ENCODE data around the gene TUFT1. TPM values are rescaled to one million over a fixed set of nuclear protein-coding genes. Genes with fewer than 3 reads are reported as not detected.

The TUFT1 gene
- total and polyA plus RNA-seq, 2 of the 8 experiments (the other 6 are each of a cell fraction or from before 2014, with no cell fraction given) = 7.3 to 10.4 TPM

DNA sequence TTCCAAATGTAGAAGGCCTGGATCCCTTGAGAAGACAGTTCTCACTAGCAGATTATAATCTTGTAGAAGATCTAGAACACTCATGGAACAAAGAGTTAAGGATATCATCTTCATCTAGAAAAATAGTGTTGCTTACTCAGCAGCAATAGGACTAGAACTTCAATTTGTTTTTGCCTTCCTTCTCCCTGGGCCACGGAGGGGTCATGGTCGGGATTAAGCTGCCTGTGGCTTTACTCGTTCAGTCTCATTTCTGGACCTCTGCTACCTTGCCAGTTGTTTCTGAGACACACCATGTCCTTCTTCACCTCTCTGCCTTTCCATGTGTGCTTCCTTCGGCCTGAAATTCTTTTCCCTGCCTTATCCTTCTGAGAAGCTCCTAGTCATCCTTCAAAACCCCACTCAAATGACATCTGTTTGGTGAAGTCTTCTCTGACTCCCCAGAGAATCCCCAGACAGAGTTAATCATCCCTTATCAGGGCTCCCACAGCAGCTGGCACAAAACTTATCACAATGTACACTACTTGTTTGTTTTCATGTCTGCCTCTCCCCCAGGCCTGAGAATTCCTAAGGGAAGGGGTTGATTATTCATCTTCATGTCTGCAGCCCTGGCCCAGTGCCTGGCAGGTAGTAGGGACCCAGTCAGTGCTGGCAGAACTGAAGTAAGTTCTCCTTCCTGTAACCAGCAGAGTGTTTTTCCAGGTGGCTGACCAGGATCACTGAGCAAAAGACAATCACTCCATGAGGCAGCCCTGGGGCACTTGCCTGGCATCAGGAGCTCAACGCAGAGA is 56.3 kb downstream of the TUFT1 start:
- Histone ChIP-seq H3K79me2 (ENCODE audit: control insufficient read depth in 1 of 2, insufficient read depth in 2 of 2, low read length in 2 of 2) (no peaks in the 10 kb centered on the region), H3K4me3 (ENCODE audit: extremely low read depth in 1 of 4, insufficient read depth in 2 of 4, low read depth in 3 of 4, low read length in 4 of 4) (no peak overlapping the region), H3K27me3 (replicated peaks in 1 of 4; ENCODE audit: control insufficient read depth in 3 of 4, extremely low read depth in 1 of 4, insufficient read depth in 3 of 4, low read length in 3 of 4) (no peaks in the 10 kb centered on the region; a peak in 1 of 7 replicates), H2BK20ac (ENCODE audit: low read length) (no peak overlapping the region), H2BK15ac (ENCODE audit: low read length) (peak overlapping the region; percentile 29; the same call in 1 of the 2 replicates), H3K36me3 (ENCODE audit: control insufficient read depth in 2 of 4, insufficient read depth in 4 of 4, low read length in 3 of 4) (no peaks in the 10 kb centered on the region), H3K23me2 (ENCODE audit: low read depth, low read length) (peaks cover 3% of the 10 kb centered on the region; the same call in 1 of the 2 replicates), H4K8ac (ENCODE audit: extremely low read depth, insufficient read depth, low read length) (no peak overlapping the region), H3K23ac (ENCODE audit: insufficient read length) (no peak overlapping the region), H3K4me1 (replicated peaks in 1 of 4; ENCODE audit: control insufficient read depth in 3 of 4, insufficient read depth in 4 of 4, low read length in 3 of 4) (peaks cover 0 to 2% (median 0%) of the 10 kb centered on the region in 4 experiments; a peak in 1 of 7 replicates), H4K20me1 (replicated peaks in 1 of 2; ENCODE audit: control insufficient read depth in 1 of 2, insufficient read depth in 2 of 2, low read length in 2 of 2) (no peaks in the 10 kb centered on the region), H2BK5ac (ENCODE audit: low read depth, low read length) (no peak overlapping the region), H4K91ac (replicated peaks; ENCODE audit: insufficient read length, low read length) (no peak overlapping the region), H3K27ac (ENCODE audit: low read depth, low read length) (no peak overlapping the region), H2AK5ac (ENCODE audit: low read depth, low read length) (no peak overlapping the region), H4K5ac (ENCODE audit: insufficient read length, low read depth, low read length) (no peak overlapping the region), H3K4ac (replicated peaks; ENCODE audit: insufficient read length, low read depth, low read length) (no peak overlapping the region), H3K56ac (replicated peaks; ENCODE audit: insufficient read length, low read depth, low read length) (no peak overlapping the region), H2BK12ac (ENCODE audit: low read depth, low read length) (no peak overlapping the region), H3K79me1 (ENCODE audit: low read depth, low read length) (no peaks in the 10 kb centered on the region), H3K9ac (replicated peaks in 1 of 4; ENCODE audit: extremely low read depth in 1 of 4, low read depth in 3 of 4, low read length in 3 of 4) (no peak overlapping the region), H2AFZ (ENCODE audit: low read length) (no peak overlapping the region), H2BK120ac (replicated peaks; ENCODE audit: low read depth, low read length) (no peak overlapping the region), H3K4me2 (ENCODE audit: insufficient read depth in 1 of 2, low read depth in 2 of 2, low read length in 2 of 2) (no peak overlapping the region), H3K14ac (ENCODE audit: insufficient read length) (no peak overlapping the region), H3K18ac (ENCODE audit: extremely low read depth, low read length) (no peak overlapping the region), H3K9me3 (ENCODE audit: insufficient read depth in 2 of 2, low read depth in 1 of 2, low read length in 1 of 2) (no peaks in the 10 kb centered on the region; a peak in 2 of 4 replicates)
- DNase-seq (ENCODE audit: low read depth in 1 of 2, low spot score in 2 of 2) (no peak), FAIRE-seq (no peak)
- WGBS, 2 experiments (ENCODE audit: extremely low coverage in 1 of 2, insufficient coverage in 1 of 2, insufficient read length in 1 of 2, insufficient replicate concordance in 2 of 2, low coverage in 1 of 2, low lambda C conversion rate in 2 of 2, missing lambda C conversion rate in 1 of 2) = 96% methylated on average over 5 of the region's 5 CpGs; no CpG with 5 or more reads in 1 of the 2 experiments
- TF ChIP-seq SIN3A (conservative IDR thresholded peaks at IDR 0.05 in 1 of 2, IDR thresholded peaks at IDR 0.05 in 1 of 2; ENCODE audit: low read depth in 1 of 2, low read length in 2 of 2) (no peak), SP1 (IDR thresholded peaks at IDR 0.05; ENCODE audit: low read depth, low read length) (no peak), RXRA (IDR thresholded peaks at IDR 0.05; ENCODE audit: insufficient read depth, low read depth, low read length) (no peak), CTBP2 (IDR thresholded peaks at IDR 0.05; ENCODE audit: borderline replicate concordance, insufficient read depth, insufficient read length, low read length) (no peak), SIX5 (IDR thresholded peaks at IDR 0.05; ENCODE audit: low read depth, low read length) (no peak), KDM4A (IDR thresholded peaks at IDR 0.05; ENCODE audit: low read depth, low read length, severe bottlenecking) (no peak), RBBP5 (IDR thresholded peaks at IDR 0.05; ENCODE audit: borderline replicate concordance, low read depth, low read length) (no peak), RAD21 (IDR thresholded peaks at IDR 0.05 in 1 of 2, conservative IDR thresholded peaks at IDR 0.05 in 1 of 2; ENCODE audit: low read depth in 2 of 2, low read length in 2 of 2) (no peak), BRCA1 (IDR thresholded peaks at IDR 0.05; ENCODE audit: low read depth, low read length) (no peak), CBX5 (IDR thresholded peaks at IDR 0.05; ENCODE audit: low read depth, low read length) (no peak)
- ChIA-PET CTCF (ENCODE audit: partially characterized antibody) (interaction anchor here (0.9 to 3.1 kb wide), 7 partner anchors 9 to 240 kb away, joined by 3 to 12 read pairs (median 3); no protein-coding TSS in a partner anchor), POLR2A (ENCODE audit: partially characterized antibody) (interaction anchor here (1.2 to 1.9 kb wide), 3 partner anchors 16 to 56 kb away, joined by 3 to 5 read pairs (median 4); partner anchors contain the start of genes SNX27 and TUFT1)
